SH-SY5Y (cell line): ENCODE measurements around the gene CCM2.

ENCODE experiments used
- GATA2 ChIP-seq: IDR thresholded peaks from 2 replicates; pipeline ENCODE4 v1.6.1; 2011; ENCODE audit warnings: mild to moderate bottlenecking, low read depth, low read length
- GATA3 ChIP-seq: IDR thresholded peaks from 2 replicates; pipeline ENCODE4 v1.6.1; 2011; ENCODE audit warnings: low read depth, mild to moderate bottlenecking, low read length, moderate library complexity

CCM2 gene

DNA sequence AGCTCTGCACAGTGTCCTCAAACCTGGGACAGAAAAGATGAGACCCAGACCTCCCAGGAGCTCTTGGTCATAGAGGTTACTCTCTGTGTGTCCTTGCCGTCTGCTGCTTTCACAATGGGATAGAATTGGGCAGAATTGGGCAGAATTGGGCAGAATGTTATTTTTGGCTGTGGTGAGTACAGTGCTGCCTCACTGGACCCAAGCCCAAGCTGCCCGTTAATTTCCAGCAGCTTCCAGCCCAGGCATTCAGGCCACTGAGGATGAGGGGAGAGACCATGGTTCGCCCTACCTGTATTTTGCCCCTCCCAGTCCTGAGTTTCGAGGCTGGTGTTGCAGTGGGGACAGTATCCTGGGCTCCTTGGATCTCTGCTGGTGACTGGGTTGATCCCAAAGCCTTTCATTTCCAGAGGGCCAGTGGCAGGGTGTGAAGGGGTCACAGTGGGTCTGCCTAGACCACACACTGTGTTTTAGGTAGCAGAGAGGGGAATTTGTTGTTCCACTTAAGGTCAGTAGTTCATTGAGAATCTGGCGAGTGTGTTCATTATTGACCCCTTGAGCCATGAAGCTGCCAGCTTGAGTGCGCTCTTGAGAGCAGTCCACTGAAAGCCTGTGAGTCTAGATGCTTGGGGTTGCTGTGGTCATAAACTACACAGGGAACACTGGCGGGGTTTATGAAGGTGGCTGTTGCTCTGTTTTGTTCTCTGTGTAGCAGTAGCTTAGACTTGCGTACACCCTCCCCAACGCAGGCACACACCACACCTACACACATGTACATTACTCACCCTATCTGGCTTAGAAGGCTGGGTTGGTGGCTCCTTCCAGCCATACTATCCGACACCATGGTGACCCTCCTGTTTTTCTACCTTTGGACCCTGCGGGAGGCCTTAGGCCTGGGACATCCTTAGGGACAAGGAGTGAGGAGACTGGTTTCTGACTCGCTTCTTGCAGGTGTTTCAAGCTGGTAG is 65.3 kb downstream of the CCM2 start:
- TF ChIP-seq GATA2: no peak
- TF ChIP-seq GATA3: no peak

DNA sequence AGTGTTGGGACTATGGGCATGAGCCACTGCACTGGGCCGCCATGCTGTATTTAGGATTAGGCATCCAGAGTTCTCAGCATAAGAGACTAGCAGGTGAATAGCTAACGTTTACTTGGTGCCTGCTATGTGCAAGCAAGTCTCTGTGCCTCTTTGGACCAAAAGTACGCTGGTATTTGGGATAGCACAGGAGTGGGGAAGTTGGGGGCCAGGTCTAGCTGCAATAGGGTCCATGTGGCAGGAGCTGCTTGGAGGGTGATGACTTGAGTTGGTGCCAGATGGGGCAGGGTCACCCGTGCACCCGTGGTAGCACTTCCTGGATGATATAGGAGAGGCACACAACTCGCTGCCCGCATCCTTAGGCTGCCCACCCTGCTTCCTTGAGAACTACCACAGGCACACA is 66.4 kb downstream of the CCM2 start:
- TF ChIP-seq GATA3 (no peak), GATA2 (no peak)

DNA sequence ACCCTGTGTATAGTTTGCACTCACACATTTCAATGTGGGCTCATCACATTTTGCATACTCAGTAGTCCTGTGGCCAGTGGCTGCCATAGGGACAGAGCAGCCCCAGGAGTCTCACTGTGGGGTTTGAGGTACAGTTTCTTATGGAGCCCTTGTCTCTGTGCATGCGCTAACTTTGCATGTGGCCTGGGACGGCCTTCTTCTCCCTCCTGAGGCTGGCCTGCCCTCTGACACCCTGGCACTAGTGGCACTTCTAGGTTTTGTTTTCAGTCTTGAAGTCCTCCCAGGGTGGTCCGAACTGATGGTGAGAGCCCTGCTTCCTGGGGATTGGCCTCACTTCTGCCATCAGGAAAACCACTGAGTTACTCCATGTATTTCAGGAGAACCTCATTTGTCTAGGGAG is 67.6 kb downstream of the CCM2 start:
- TF ChIP-seq GATA3 (no peak), GATA2 (no peak)

DNA sequence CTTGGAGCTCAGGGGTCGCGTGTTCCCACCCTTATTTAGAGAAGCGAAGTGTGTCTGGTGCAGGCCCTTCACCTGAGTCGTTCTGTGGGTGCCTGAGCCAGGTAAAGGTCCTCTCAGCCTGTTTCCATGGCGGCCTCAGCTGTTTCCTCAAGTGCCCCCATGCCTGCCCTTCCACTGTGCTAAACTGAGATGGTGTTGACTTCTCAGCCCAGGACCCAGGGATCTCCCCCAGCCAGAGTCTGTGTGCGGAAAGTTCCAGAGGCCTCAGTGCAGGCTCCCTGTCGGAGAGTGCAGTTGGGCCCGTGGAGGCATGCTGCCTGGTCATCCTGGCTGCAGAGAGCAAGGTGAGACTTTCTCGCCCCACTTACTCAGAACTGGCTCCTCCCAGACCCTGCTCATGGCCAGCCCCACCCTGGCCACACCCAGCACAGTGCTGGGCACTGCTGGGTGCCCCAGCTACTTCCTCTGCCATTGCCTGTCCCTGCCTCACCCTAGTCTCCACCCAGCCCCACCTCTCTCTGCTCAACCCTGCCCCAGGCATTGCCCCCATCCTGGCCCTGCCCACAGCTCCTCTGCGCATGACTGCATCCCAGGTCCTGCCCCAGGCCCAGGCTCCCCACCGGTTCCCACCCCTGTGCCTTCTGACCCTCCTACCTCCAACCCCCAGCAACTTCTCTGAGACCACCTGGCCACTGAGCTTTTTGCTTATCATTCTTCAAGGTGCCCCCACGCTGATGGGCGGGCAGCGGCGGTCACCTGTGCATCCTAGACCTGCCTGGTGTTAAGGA is 68.4 kb downstream of the CCM2 start:
- no peak for TF ChIP-seq GATA2
- TF ChIP-seq GATA3: no peak

DNA sequence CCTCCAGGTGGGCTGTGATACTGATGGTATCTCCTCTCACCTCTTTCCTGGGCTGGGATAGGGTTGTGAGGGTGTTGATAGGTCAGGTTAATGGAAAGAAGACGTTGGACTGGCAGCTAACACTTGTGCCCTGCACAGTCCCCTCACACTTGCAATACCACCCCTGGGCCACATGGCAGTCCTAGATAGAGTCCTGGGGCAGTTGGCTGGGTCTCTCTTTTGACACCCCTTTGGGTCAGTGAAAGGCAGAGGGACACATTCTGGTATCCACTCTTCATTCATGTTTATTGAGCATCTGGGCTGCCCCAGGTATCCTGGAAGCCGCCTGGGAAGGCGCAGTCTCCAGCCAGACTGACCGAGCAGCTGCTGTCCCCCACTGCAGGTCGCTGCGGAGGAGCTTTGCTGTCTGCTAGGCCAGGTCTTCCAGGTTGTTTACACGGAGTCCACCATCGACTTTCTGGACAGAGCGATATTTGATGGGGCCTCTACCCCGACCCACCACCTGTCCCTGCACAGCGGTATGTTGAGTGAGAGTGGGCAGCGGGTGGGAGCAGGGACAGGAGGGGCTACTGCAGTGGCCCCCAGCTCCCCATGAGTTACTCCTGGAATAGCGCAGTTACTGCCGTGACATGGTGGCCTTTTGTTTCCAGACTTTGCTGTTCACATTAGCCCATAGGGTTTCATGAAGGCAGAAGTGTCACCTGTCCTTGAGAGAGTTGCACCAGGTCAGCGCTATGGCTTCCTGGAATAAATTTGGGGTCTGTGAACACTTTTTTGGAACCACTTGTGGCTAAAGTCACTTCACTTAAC is 69.6 kb downstream of the CCM2 start:
- TF ChIP-seq GATA3 (no peak), GATA2 (no peak)

DNA sequence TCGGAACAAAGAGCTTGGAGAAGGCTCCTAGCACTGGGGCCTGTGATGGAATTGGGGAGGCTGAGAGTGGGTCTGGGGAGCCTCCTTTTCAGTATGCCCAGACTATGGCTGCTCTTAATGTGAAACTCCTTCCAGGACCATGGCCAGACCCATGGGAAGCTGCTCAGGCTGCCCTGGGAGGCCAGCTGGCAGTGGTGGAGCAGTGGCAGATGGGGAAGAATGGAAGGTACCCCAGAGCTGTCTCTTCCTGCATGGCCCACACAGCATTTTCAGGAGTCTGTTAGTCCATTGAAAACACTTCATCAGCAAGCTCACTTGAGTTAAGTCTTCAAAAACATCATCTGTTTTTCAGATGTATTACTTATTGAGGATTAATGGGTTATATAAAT is 70.2 kb downstream of the CCM2 start:
- TF ChIP-seq GATA3 (no peak), GATA2 (no peak)

DNA sequence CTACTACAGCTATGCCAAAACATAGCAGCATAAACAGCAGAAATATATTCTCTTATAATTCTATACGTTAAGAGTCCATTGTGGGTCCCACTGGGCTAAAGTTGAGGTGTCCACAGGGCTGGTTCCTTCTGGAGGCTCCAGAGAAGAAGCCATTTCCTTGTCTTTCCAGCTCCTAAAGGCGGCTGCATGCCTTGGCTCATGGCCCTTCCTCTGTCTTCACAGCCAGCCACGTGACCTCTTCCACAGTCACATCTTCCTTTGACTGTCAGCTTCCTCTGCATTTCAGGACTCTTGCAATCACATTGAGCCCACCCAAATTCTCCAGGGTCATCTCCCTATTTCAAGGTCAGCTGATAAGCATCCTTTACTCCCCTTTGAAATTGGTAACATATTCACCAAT is 71.5 kb downstream of the CCM2 start:
- no peak for TF ChIP-seq GATA3
- no peak for TF ChIP-seq GATA2

DNA sequence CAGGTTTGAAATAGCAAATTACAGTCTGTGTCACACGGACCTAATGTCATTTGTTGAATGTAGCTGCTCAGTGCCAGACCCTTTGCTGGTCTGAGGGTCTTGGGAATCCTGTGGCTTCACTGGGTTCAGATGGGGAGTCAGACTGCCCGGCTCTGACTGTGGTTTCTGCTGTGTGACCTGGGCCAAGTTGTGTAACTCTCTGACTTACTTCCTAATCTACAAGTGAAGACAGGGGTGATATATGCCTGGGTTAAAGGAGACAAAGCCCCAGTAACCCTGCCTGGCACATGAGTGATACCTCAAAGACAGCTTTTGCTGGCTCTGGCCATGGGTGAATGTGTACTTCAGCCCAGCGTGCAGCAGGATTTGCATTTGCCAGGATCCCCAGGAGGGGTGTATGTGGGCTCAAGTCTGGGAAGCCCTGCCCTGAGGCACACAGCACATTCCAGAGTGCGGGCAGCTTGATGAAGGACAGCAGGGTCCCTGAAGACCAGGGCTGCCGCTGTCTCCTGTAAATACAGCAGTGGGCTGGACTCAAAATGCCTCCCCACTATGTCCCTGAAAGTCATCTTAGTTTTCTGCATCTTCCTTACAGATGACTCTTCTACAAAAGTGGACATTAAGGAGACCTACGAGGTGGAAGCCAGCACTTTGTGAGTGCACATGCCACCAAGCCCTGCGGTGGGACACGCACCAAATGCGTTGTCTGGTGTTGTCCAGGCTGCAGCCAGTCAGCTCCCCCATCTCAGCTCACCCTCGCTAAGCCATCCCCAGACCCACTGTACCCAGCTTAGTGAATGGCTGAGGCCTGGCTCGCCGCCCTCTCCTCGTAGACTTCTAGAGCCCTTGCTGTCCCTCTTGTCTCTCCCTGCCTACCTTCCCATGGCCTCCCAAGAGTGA is 72.4 kb downstream of the CCM2 start:
- TF ChIP-seq GATA3 (no peak), GATA2 (no peak)

DNA sequence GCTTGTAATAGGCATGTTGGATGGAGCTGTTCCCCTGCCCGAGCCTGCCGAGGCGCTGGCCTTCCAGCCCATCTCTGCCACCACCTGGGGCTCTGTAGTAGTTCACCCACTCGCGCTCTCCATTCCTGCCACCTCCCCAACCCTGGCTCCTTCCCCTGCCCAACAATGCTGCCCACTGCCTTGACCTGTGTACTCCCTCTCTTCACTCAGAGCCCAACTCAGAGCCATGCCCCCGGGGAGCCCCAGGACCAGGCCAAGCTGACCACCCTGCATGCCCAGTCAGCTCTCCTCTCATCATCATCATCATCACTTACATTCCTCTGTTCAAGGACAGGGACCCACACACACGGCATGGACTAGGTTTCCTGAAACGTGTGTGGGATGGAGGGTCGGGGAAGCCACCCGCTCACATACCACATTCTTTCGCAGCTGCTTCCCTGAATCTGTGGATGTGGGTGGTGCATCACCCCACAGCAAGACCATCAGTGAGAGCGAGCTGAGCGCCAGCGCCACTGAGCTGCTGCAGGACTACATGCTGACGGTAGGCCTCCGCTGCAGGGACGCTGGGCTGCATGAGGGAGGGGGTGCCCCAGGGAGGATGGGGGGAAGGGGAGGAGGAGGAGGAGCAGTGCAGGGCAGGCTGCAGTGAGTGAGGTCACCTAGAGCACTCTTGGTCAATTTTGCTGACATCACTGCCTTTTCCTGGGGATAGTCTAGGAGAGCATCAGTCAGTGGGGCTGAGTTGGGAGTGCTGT is 73.2 kb downstream of the CCM2 start:
- no peak for TF ChIP-seq GATA3
- TF ChIP-seq GATA2: no peak

DNA sequence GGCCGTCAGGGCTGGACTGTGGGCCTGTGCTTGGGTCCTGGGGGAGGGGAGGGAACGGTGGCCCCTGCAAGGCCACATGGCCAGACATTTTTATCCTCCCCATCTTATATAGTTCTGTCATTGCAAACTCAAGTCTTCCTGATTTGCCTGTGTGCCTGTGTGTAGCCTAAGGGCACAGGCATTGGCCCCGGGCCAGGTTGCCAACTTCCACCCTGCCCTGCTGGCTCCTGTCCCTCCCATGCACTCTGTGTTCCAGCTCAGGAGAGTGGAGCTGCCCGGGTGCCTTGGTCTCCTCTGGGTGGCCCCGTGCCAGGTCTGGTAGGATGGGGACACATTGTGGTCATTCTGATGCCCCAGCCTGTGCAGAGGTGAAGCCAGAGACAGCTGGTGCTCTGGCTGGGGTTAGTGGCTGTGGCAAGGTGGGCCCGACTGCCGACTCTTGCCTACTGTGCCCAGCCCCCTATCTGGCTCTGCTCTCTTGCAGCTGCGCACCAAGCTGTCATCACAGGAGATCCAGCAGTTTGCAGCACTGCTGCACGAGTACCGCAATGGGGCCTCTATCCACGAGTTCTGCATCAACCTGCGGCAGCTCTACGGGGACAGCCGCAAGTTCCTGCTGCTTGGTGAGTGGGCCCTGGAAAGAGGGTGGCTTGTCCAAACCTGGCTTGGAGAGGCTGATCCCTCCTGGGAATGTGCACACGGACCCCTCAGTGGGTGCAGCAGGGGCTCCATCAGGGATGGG is 74.0 kb downstream of the CCM2 start:
- no peak for TF ChIP-seq GATA3
- TF ChIP-seq GATA2: peak; percentile 95

DNA sequence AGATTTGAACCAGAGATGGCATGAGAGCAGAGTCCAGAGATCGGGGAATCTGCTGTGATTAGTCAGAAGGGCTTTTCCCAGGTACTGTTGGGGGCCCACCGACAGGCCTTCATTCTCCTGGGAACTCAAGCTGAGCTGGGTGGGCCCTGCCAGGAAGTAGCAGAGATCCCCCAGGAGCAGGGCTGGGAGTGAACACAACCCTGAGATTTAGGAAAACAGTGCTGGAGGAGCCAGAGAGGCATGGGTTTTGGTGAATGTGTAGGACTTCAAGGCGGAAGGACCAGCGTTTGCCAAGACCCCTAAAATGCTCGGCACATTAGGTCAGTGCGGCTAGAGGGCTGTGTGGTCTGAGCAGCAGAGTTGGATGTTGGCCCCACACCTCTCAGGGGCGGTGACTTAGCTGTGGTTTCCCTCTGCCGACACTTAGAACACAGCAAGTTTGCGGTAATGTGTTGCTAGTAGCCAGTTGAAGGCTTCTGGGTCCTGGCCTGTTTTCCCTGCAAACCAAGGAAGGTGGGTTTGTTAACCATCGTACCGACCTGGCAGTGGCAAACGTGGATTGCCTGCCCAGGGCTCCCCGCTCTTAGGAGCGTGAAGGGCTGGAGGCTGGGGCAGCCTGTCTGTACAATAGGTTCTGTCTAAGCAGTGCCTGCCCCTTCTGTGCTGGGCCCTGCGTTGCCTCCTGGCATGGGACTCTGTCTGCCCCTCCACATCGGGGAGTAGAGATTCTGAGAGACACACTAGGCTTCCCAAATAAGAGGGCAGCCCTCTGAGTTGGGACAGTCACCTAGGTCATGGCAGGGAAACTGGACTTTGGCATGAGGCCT is 74.7 kb downstream of the CCM2 start:
- TF ChIP-seq GATA2 (no peak), GATA3 (no peak)
